T-helper 22 cell (primary cell): ENCODE measurements around the gene UPK3BL2.
"Not testable (repeated sequence)": the region's sequence is repeated elsewhere in the genome, so short reads cannot be mapped to it uniquely, and the experiment has no call there.

Experiments used
- DNase-seq: peaks from one replicate; pipeline ENCODE4 v3.0.0-alpha.2; 2020; ENCODE audit warnings: low read depth

The UPK3BL2 gene, protein sequence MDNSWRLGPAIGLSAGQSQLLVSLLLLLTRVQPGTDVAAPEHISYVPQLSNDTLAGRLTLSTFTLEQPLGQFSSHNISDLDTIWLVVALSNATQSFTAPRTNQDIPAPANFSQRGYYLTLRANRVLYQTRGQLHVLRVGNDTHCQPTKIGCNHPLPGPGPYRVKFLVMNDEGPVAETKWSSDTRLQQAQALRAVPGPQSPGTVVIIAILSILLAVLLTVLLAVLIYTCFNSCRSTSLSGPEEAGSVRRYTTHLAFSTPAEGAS

DNA sequence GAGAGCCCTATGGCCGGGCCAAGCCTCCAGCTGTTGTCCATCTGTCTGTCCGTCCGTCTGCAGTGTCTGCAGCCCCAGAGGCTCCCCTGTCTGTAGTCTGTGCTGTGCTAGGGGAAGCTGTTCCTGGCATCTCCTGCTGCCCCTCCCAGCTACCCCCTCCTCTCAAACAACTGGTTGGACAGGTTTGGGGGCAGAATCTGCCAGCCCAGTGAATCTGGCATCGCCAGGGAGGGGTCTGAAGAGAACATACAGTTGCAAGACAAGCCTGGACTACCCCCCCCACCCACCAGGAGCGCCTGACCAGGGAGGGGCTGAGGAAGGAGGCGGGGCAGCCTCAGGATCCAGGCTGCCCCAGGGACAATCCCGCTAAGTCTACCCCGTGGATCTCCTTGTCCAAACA is at the start of gene UPK3BL2:
Gene UPK3BL2 (minus strand): TSS at position 101 of the 400 bp plus-strand sequence. CDS start 60 bp downstream, at position 41.
- DNase-seq: not testable (repeated sequence)

DNA sequence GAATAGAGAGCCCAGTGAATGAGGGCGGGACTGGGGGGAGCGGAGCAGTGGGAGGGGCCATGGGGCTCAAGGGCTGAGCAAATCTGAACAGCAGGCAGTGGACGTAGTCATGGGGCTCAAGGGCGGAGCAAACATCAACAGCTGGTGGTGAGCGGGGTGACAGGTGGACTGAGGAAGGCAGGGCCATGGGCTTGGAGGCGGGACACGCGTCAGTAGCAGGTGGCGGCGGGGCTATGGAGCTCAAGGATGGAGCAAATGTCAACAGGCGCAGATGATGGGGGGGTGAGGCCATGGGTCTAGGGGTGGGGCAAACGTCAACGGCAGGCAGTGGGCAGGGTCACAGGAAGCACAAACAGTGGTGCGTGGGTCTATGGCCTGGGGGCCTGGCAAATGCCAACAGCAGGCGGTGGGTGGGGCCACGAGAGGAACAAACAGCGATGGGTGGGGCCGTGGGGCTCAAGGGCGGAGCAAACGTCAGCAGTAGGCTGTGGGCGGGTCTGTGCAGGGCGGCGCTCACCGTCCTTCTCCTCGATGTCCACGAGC is 49.1 kb upstream of the UPK3BL2 start:
- DNase-seq: peak; percentile 43

DNA sequence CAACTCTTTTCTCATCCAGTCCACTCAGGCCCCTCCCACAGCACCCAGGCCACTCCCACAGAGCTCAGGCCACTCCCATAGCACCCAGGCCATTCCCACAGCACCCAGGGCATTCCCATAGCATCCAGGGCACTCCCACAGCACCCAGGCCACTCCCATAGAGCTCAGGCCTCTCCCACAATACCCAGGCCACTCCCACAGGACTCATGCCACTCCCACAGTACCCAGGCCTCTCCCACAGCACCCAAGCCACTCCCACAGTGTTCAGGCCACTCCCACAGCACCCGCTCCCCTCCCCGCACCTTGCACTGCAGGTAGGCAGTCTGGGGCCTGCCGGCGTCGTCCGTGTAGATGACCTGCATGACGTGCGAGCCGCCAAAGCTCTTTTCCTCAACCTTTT is 46.4 kb upstream of the UPK3BL2 start:
- DNase-seq: not testable (repeated sequence)

DNA sequence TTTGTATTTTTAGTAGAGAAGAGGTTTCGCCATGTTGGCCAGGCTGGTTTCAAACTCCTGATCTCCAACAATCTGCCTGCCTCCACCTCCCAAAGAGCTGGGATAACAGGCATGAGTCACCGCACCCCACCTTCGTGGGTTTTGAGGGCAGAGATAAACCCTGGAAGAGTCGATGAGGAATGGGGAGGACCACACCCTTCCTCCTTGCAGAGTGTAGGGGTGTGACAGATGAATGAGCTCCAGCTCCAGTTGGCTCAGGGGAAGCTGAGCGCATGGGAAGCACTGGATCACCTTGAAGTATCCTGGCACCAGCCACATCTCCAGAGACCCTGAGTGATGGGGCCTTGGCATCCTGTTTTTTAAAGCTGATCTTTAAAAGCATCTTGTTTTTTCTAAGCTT is 40.0 kb upstream of the UPK3BL2 start:
- DNase-seq: not testable (repeated sequence)

DNA sequence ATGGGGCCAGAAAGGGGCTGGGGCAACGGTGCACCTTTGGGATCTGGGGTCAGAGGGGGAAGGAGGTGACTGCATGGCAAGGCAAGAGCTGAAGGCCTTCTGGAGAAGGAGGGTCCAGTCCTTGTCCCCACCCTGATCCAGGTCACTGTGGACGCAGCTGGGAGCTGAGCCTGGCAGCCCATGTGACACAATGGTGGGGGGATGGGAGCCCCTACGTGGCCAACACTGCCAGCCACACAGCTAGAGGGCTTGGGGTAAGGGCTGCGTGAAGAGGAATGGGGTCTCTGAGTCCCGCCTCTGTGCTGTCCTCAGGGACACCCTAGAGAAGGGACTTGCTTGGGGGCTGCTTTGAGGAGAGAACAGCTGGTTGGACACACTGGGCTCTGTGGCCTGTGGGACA is 38.2 kb upstream of the UPK3BL2 start:
- not testable (repeated sequence) for DNase-seq

DNA sequence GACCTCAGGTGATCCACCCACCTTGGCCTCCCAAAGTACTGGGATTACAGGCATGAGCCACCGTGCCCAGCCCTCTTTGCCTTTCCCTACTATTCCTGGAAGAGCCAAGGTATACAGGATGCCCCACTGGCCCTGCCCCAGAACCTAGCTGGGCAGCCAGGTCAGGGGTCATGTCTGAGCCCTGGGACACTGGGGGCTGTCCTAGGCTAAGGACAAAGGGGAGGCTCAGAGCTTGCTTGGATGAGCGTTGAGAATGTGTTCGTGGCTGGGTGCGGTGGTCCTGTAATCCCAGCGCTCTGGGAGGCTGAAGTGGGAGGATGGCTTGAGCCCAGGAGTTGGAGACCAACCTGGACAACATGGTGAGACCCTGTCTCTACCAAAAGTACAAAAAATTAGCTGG is 35.0 kb upstream of the UPK3BL2 start:
- DNase-seq: not testable (repeated sequence)

DNA sequence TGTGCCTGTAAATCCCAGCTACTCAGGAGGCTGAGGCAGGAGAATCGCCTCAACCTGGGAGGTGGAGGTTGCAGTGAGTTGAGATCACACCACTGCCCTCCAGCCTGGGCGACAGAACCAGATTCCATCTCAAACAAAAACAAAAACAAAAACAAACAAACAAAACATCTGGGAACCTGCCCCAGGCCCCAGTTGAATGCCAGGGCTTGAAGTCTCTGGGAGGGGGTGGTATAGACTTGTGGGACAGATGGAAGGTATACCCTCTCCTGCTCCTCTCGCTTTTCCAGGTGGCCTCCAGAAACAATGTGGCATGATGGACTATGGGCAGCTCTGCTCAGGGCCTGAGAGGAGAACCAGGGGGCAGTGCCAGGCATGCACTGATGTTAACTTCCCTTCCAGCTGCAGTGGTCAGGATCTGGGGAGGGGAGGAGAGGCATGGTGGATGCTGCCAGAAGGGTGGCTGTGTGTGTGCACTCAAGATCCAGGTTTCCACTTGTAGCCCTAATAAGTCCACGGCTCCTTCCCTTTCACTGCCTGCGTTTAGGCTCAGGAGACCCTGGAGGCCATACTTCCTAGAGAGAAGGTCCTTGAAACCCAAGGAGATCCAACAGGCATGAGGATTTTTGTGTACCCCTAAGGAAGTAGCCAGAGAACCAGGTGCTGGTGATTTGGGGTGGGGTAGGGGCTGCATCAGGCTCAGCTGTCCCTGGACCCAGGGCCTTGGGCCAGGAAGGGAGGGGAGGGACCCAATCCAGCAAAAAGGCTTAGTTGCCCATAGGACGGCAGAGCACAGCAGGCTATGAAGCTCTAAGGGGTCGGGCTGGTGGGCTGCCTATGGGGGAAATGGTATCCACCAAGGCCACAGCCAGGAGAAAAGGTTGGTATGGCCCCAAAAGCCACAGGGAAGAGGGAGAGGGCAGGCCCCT is 34.1 kb upstream of the UPK3BL2 start:
- DNase-seq: not testable (repeated sequence)

DNA sequence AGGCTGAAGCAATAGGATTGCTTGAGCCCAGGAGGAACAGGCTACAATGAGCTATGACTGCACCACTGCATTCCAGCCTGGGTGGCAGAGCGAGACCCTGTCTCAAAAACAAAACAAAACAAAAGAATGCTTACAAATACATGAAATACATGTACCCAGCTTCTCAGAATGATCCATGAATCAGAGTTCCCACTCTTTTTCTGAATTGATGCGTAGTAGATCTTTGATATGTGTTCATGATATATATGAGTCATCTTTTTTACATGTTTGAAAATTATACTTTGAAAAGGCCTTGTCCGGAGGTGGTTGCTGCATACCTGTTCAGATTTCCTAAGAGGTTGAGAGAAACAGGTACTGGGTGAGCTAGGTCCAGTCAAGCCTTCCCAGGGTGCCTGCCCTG is 32.9 kb upstream of the UPK3BL2 start:
- DNase-seq: not testable (repeated sequence)

DNA sequence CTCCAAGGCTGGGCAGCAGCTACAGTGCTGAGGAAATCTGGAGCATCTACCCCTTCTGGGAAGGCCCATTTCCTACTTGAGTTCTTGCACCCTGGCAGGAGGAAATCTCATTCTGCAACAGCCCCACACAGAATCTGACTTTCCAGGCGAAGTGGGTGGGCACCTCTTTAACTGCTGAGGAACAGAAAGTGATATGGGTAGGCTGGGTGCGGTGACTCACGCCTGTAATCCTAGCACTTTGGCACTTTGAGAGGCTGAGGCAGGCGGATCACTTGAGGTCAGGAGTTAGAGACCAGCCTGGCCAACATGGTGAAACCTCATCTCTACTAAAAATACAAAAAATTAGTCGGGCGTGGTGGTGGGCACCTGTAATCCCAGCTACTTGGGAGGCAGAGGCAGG is 31.1 kb upstream of the UPK3BL2 start:
- not testable (repeated sequence) for DNase-seq

DNA sequence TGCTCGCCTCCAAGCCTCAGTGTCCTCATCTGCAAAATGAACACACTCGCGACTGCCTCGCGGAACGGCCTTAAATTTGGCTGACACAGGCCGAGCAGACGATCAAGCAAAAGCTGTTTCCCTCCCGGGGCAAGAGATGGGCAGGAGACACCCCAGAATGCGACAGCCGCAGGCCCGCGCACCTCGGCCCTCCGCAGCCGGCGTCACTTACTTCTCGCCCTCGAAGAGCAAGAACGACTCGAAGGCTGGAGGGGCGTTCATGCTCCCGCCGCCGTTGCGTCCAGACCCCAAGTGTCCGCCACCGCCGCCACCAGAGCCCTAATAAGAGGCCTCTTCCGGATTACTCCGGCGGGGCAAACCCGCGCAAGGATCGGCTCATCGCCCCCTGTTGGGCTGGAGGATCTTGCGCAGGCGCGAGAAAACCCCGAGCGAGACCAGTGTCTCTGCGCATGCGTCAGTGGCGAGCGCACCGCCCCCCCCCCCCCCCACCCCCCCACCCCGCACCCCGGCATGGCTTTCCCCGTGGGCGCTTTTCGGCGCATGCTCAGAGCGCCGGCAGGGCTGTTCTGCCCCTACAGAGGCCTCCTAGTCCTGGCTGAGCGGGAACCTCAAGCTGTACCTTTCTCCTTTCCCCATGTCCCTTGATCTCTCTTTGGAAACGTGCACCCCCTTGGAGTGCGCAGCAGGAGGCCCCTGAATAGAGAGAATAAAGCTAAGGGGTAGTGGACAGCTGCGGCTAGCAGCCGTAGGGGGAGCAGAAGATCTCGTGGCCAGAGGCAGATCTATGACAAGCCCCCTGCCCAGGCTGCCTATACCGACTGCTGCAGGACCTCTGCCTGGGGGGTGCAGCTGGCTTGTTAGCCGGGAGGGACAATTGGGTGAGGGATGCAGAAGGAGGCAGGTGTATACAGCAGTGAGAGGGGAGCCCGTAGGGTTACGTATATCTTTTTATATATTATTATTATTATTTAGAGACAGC is 29.1 kb upstream of the UPK3BL2 start, which contains the start of gene POLR2J3:
Gene POLR2J3 (minus strand): TSS at position 323 of the 979 bp plus-strand sequence. CDS start 62 bp downstream, at position 261.
- peak; percentile 98 for DNase-seq

DNA sequence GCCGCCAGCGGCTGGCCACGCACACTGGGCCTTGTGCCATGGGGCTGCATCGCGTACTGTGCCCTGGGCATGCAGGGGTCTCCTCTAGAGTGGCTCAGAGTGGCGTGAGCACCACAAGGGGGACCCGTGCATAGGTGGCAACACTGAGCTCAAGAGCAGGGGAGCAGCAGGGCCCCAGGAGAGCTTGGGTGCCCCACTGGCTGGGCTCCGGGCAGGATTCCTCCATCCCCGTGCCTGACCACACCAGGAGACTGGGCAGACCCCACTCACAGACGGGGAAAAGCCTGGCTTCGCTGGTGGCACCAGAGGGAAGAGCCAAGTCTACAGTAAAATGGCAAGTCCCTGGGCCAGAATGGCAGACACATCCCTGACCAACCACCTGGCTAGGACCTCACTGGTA is 25.1 kb upstream of the UPK3BL2 start:
- not testable (repeated sequence) for DNase-seq

DNA sequence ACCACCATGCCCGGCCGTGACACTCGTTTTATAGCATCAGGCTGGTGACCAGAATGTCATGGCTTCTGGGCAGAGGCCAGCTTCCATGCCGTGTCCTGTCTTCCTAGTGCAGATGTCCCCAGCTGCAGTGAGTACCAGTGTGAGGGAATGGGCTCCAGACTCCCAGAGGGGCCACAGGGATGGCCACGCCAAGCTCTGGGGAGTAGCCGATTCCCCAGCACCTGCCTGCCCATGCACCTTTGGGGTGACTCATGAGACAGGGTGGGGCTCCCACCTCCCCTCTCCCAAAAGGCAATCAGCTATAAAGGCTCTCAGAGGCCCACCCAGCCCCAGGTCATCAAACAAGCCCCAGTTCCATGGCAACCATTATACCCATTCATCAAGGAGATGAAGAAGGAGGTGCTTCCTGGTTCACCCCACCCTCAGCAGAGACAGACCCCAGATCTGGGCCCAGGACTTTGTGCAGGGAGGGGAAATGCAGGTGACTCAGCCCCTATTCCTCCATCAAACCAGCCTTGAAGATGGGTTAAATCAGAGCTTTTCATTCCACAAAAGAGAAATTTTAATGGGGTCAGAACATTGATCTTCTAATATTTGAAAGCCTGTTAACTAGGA is 7.4 kb upstream of the UPK3BL2 start, which contains the start of gene SPDYE2:
Gene SPDYE2 (plus strand): TSS at position 419 of the 615 bp plus-strand sequence. CDS start 2,030 bp downstream, outside the sequence.
- DNase-seq: not testable (repeated sequence)

DNA sequence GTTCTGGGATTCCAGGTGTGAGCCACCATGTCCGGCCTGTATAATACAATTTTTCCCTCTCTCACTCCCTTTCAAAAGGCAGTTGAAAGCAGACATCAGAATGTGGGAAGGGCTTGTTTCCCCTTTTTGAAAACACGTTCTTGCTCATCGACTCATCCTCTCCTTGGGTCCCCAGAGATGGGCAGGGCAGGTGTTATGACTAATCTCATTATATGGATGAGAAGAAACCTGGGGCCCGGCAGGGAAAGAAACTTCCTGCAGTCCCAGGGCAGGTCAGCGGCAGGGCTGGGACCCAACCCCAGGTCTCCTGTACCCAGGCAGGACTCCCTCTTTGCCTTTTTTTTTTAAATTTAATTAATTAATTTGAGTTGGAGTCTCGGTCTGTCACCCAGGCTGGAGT is 2.9 kb upstream of the UPK3BL2 start:
- not testable (repeated sequence) for DNase-seq

DNA sequence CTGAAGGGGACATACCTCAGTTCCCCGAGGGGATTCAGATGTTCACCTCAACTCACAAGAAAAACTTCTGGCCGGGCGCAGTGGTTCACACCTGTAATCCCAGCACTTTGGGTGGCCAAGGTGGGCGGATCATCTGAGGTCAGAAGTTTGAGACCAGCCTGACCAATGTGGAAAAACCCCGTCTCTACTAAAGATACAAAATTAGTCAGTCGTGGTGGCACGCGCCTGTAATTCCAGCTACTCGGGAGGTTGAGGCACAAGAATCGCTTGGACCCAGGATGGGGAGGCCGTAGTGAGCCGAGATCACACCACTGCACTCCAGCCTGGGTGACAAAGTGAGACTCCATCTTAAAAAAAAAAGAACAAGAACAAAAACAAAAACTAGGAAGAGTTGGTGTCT is 1.8 kb upstream of the UPK3BL2 start:
- not testable (repeated sequence) for DNase-seq

DNA sequence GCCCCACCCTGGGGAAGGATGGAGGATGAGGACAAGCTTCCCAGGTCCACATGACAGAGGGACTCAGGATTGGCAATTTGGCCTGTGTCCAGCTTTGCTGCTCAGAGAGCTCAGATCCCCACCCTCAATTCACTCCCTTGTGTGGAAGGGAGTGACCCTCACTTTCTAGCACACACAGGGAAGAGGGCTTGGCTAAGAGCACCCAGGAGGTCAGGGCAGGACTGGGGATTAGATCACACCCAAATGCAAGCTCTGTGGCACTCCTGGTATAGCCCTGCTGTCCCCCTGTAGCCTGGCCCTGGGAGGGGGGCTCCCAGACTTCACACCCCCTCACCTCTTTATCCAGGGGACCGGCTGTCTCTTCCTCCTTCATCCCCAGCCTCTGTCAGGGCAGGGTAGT is 876 bp upstream of the UPK3BL2 start:
- DNase-seq: not testable (repeated sequence)

DNA sequence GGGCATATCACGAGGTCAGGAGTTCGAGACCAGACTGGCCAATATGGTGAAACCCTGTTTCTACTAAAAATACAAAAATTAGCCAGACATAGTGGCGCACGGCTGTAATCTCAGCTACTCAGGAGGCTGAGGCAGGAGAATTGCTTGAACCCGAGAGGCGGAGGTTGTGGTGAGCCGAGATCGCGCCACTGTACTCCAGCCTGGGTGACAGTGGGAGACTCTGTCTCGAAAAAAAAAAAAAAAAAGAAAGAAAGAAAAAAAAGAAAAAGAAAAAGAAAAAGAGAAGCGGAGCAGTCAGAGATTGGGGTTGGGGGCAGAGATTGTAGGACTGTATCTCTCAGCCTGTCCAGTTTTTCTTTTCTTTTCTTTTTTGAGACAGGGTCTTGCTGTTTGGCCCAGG is 725 bp downstream of the UPK3BL2 start:
- DNase-seq: not testable (repeated sequence)

DNA sequence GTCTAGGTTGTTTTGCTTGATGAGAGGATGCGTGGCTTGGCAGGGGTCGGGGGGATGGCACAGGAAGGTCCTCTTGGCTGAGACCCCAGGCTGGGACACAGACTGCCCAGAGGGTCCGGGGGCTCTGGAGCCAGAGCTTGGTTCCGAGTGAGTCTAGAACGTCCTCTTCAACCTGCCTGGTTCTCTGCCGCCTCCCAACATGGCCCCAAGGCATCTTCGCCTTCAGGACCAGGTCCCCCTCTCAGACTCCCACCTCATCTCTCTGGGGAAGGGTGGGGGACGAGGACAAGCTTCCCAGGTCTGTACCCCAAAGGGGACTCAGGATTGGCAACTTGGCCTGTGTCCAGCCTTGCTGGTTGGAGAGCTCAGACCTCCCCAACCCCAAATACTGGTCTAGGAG is 1.4 kb downstream of the UPK3BL2 start:
- DNase-seq: not testable (repeated sequence)

DNA sequence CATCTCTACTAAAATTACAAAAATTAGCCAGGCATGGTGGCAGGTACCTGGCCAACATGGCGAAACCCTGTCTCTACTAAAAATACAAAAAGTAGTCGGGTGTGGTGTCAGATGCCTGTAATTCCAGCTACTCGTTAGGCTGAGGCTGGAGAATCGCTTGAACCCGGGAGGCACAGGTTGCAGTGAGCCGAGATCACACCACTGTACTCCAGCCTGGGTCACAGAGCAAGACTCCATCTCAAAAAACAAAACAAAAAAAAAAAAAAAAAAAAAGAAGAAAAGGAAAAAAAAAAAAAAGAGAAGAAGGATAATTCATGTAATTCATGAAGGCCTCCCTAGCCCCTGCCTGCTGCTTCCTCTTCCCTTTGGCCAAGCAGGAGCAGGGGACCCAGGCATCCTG is 2.9 kb downstream of the UPK3BL2 start:
- not testable (repeated sequence) for DNase-seq

DNA sequence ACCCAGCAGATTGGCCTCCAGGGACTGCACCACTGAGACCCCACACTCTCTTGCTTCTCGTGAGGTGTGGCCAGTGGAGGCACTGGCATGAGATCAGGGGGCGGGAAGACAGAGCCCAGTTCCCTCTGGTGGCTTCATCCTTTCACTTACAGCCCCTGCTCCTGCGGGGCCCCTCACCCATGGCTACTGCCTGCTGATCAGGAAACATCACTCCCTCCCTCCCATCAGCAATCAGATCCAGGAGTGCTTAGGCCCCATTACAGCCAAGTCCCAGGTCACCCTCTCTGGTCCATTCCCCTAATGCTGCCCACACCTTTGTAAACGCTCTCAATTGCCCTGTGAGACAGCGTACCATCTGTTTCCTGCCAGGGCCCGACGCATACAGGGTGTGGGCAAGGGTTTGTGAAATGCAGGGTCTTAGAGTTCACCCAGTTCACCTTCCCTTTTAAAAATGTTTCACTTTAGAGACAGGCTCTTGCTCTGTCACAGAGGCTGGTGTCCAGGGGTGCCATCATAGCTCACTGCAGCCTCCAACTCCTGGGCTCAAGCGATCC is 8.4 kb downstream of the UPK3BL2 start:
- DNase-seq: not testable (repeated sequence)

DNA sequence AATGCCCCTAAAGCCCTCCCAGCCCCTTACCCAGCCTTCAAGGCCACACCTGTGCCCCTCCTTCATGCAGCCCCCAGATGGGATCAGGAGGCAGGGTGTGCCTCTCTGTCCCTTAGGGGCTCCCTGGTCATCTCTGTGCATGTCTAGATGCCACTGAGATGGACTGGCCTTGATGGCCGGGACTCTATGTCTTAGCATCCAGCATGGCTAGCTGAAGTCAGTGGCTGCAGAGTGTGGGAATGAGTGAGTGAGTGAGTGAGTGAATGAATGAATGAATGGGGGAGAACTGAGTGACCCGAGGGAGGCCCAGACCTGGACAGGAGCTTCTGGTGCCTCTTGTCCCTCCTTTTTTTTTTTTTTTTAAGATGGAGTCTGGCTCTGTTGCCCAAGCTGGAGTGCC is 11.4 kb downstream of the UPK3BL2 start:
- not testable (repeated sequence) for DNase-seq
